GM12892 (cell line): Measurements from ENCODE around the gene SLC10A2.
A peak's percentile ranks its signal among the peaks of the same experiment; 100 is the strongest.

Experiments used
- DNase-seq: peaks from one replicate; pipeline ENCODE4 v3.0.0; 2011; ENCODE audit not compliant: insufficient read length
- FAIRE-seq: peaks from 2 replicates; lab custom pipeline; 2011; peaks lifted over from hg19 to GRCh38; lab: Jason Lieb, UNC
- POLR2A ChIP-seq: IDR thresholded peaks from 2 replicates; pipeline ENCODE4 v1.6.1; 2011; ENCODE audit warnings: low read depth, low read length, control low read depth
- POLR2AphosphoS5 ChIP-seq: IDR thresholded peaks from 2 replicates; pipeline ENCODE4 v1.6.1; 2011; ENCODE audit warnings: low read depth, low read length, control low read depth
- TAF1 ChIP-seq: IDR thresholded peaks from 2 replicates; pipeline ENCODE4 v1.6.1; 2011; ENCODE audit warnings: low read depth, mild to moderate bottlenecking, control low read depth, low read length, borderline replicate concordance

SLC10A2 gene

DNA sequence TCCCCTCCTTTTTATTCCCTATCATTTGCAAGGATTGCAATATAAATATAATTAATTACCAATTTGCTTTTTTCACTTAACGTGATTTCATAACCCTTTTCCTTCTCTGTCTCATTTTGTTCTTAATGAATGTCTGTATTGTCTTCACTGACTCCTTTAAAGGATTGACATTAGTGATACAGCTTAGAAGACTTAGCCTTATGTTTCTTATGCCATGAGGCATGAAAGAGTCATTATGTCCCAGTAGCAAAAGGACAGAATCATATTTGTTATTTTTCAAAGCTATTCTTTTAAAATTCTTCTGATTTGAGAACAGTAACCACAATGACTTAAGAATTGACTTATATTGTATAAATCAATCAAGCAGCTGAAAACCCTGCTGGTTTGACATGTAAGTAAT is 26.2 kb downstream of the SLC10A2 start:
- DNase-seq (no peak), FAIRE-seq (no peak)
- TF ChIP-seq POLR2A (no peak), TAF1 (no peak), POLR2AphosphoS5 (no peak)

DNA sequence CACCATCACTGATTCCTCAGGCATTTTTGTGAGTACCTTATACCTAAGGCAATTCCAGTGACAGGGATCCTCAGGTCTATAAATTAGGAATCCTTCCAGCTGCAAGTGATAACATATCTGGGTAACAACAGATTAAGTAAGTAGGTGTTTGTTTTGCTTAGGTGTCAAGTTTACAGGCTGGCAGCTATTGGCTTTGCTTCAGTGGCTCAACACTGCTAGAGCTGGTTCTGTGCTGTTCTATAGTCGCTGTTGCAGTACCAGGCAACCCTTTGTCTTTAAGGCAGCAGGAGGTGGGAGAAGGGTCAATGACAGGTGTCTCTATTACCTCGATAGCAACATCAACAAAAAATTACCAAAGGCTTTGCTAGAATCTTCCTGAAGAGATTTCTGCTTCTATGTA is 27.0 kb downstream of the SLC10A2 start:
- TF ChIP-seq TAF1 (no peak), POLR2A (no peak), POLR2AphosphoS5 (no peak)
- DNase-seq (no peak), FAIRE-seq (no peak)

DNA sequence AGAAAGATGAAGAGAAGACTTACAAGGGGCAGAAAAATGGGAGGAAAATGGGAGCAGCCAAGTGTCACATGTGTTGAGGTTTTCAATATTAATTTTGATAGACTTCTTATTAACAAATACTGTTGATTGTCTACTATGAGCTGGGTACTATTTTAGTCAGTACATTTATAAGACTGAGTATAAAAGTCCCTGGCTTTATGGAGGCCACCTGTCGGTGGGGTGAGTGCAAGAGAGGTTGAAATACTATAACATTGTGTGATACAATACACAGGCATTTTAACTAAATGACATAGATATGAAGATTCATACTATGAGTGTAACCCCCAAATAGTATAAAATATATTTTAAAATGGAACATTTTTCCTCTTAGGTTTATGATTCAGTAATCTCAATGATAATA is 29.9 kb downstream of the SLC10A2 start:
- DNase-seq (no peak), FAIRE-seq (no peak)
- TF ChIP-seq POLR2A (no peak), TAF1 (no peak), POLR2AphosphoS5 (no peak)

DNA sequence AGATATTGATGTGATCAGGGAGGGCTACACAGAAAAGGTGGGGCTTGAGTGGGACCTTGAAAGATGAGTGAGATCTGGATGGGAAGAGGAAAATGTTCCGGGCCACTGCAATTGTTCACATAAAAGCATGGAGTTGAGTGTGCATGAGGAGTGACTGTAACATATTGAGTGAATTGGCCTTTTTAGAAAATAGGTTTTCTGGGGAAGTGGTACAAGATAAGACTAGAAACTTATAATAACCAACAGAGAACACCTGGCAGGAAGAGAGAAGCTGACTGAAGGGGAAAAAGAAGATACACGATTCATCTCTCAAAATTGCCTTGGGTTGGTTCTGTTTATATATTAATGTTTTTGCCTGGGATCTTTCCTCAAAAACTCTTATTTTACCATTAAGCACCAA is 32.2 kb downstream of the SLC10A2 start:
- DNase-seq (no peak), FAIRE-seq (peak; percentile 73)
- TF ChIP-seq POLR2AphosphoS5: no peak
- no peak for TF ChIP-seq TAF1
- no peak for TF ChIP-seq POLR2A

DNA sequence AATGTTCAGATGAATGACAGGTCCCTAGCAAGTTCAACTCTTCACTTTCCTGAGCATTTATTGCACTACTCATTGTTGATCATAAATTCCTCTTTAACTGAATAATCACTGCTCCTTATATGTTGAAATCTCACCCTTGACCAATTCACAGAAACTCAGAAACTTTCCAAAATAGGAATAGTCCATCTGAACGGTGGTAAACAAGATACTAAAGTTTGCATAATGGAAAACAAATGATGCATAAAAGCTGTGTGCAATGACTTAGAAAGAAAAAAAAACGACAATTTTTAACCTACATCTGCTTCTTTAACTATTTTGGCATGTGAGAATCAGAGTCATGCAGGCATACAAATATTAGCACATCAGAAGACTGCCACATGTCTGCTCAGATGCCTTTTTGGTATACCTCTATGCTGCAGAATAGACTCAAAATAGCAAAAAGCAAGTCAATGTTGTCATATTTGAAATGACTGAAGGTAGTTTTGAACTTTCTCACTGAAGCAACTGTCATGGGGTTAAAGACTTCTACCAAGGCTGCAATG is 34.8 kb downstream of the SLC10A2 start:
- TF ChIP-seq POLR2A (no peak), POLR2AphosphoS5 (no peak), TAF1 (no peak)
- DNase-seq (no peak), FAIRE-seq (peak; percentile 92)

DNA sequence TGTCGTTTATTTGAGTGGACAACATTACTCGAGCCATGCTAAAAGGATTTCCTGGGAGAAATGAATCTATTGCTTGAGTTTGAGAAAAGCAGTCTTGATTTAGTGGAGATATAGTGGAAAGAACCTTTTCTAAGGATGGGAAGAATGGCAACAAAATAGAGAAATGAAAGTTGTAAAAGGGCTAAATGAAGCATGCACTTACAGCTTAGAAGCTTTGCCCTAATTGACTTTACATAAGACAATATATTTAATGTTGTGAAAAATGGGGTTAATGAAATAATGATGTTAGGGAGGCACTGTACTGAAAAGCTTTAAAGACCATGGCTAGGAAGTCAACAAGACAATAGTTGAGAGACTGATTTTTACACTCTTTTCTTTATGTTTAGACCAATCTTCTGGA is 35.4 kb downstream of the SLC10A2 start:
- peak; percentile 69 for FAIRE-seq

DNA sequence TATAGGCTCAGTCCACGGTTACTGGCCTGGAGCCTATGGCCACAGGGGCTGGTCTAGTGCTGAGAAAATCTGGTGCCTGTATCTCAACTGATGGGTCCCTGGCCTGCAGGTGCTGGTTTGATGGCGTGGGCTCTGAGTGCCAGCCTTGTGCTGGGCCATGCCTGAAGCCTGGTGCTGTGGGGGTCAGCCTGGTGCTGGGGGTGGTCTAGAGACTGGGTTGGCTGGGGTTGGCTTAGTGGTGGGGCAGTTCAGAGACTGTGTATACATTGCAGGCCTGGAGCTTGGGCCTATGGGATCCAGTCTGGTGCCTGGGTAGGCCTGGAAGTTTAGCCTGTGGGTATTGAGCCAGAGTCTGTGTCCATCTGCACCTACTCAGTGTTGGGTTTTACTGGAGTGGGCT is 36.4 kb downstream of the SLC10A2 start:
- DNase-seq: no peak
- TF ChIP-seq POLR2AphosphoS5: no peak
- TF ChIP-seq TAF1: no peak
- no peak for TF ChIP-seq POLR2A
- no peak for FAIRE-seq

More for the DNA sequence above, 35.4 kb downstream of the SLC10A2 start:
- no peak for DNase-seq
- no peak for TF ChIP-seq TAF1
- TF ChIP-seq POLR2AphosphoS5: no peak
- TF ChIP-seq POLR2A: no peak

DNA sequence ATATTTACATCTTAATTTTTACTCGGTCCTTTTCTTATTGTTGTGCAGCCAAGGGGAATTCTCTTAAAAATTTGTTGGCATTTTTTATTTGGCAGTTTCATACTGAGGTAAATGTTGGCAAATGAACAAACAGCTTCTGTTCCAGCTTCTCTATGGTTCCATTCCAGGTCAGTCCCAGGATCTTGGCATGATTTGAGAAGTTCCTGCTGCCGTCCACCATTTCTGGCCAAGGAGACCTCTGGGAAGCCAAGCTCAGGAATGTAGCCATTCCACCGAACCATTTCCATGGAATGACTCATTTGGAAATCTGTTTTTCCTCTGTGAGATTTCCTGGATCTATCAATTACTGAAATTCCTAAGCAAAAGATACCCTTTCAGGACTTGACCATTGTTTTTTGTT is 43.9 kb downstream of the SLC10A2 start:
- TF ChIP-seq POLR2AphosphoS5: no peak
- no peak for TF ChIP-seq POLR2A
- TF ChIP-seq TAF1: no peak
- no peak for DNase-seq
- no peak for FAIRE-seq

DNA sequence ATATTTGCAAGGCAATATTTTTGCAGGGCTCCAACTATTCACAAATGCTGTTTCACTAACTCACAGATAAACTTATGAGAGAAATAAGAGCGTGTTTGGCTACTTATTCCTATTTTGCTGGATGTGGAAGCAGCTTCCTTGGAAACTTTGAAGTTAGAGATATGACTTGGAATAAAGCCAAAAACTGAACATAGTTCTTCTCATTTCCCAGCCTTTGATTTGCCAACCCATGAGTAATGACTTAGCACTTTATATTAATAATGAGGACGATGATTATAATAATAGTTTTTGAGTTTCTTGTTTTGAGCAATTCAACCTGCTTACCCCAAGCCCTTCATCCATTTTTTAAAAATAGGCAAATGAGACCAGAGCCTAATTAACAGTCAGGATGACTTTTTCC is 47.7 kb downstream of the SLC10A2 start:
- DNase-seq (no peak), FAIRE-seq (no peak)
- TF ChIP-seq TAF1 (no peak), POLR2A (no peak), POLR2AphosphoS5 (no peak)

DNA sequence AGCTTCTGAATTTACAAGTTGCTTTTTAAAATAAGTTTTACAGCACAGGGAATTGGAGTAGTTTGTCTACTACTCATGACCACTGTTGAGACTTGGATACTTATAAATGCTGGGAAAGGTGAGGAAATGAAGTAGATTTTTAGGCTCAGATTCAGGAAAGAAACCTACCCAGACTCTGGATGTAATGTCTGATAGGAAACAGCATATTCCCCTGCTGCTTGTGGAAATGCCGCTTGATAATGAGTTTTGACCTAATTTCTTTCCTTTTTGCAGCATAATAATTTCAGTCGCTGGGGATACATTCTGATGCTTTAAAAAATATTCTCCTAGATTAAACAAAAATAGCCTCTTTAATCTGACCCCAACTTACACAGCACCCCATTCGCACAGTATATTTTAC is 53.6 kb downstream of the SLC10A2 start:
- DNase-seq (no peak), FAIRE-seq (no peak)
- TF ChIP-seq POLR2A (no peak), TAF1 (no peak), POLR2AphosphoS5 (no peak)

DNA sequence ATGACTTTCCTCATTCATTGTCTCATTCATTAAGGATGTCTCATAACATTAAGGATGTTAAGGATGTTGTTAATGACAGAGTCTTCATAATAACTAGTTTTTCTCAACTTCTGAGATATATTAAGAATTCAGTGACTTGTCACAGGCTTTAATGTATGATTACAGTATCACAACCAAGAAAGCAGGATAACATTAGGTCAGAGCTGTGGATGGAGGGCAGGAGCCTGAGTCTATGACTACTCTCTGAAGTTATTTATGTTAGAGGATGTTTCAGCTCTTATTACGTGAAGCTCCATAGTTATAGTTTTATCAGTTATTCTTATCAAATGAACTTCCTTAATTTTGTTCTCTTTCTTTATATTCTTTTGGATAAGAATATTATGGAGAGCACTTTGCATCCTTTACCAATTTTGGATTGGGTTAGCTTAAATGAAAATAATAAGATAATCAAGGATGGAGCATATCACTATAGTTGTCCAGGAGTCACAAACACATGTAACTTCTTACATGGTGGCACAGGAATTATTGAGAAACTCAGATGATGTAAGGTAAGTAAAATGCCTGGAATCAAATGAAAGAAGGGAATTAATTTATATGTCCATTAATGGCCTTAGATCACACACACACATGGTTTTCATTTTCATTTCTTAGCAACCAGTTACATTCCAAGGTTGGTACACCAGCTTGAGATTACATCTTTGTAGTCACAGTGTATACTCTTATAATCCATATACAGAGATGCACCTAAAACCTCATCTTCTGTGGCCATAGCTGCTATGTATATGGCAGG is 57.0 kb downstream of the SLC10A2 start:
- peak; percentile 38 for FAIRE-seq

DNA sequence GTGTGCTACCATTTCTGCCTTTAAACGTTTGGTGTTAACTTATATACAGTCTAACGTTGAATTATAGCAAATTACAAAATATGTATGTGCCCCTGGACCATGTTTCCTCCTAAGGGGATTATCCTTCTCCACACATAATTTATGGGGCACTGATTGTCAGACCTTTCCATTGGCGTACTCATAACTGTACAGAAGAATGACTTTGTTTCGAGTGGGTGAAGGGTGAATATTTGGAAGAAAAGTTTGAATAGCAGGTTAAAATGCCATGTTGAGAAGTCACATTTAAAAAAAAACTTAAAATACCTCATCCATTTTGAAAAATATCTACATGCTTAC is 58.8 kb downstream of the SLC10A2 start:
- TF ChIP-seq POLR2AphosphoS5 (no peak), POLR2A (no peak), TAF1 (no peak)
- FAIRE-seq (peak; percentile 80), DNase-seq (no peak)

More for the DNA sequence above, 57.0 kb downstream of the SLC10A2 start:
- TF ChIP-seq POLR2A (no peak), POLR2AphosphoS5 (no peak), TAF1 (no peak)
- DNase-seq: no peak
